ENCODE measurements around the gene HOXB4.

The HOXB4 gene

DNA sequence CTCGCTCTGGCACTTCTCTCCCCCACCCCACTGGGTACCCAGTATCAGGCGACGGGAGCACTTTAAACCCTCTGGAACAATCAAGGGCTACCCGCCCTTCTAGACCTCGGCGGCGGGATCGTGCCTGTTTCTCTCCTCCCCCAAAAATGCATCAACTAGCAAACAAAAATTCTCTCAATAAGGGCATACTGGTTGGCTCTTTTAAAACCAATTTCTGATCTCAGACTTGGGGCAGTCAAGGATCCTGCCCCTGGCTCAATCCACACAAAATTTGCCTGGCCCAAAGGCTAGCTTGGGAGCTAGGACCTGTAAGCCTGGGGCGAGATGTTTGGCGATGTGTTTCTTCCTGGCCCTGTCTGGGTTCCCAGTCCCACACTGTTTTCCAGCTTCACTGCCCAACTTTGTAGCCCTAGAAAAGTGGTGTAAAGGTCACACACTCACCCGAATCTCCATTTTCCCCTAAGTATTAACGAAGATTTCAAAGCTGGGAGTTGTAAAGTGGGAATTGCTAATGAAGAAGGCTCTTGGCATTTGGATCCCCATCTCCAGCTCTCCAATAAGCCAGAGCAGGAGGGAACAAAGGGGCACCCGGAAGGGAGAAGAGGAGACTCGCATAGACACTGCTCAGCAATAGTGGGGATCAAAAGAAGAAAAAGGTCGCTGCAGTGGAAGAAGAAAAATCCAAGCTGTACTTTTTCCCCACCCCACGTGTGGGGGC lies 18.9 kb downstream of the HOXB4 start:
- no peak for DNase-seq (ENCODE audit: low read depth)

GRCh38 chr17:48558831-48559121 lies 19.4 kb downstream of the HOXB4 start:
- no peak for DNase-seq (ENCODE audit: low read depth)

DNA sequence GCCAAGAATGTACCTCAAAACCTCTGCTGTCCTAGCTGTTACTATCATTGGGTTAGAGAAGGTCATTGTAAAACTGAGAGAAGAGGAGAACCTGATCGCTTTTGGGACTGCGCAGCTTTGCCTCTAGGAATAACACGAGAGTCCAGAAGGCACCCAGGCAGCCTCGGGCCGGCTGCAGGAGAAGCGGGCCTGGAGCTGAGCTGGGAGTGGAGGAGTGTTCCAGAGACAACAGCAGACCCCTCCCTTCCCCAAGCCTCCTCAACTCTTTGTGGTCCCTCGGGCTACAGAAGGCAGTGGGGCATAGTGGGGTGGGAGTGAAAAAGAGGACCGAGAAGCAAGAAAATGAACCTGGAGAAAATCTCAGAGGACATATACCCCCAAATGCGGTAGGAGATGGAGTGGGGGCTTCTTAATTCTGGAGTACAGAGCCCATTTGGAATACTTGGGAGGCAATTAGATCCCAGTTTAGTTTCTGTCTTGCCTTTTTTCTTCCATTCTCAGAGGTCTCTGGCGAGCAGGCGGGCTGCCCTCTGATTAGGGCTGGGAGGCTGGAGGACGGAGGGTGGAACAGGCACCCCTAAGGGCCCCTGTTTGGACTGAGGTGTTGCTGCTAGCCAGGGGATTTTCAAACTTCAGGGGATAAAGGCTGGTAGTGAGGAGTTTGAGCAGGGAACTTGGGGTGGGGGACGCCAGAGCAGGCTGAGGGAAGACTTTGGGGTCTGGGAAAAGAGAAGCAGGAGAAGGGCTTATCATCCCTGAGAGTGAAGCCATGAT lies 19.9 kb downstream of the HOXB4 start:
- no peak for DNase-seq (ENCODE audit: low read depth)

DNA sequence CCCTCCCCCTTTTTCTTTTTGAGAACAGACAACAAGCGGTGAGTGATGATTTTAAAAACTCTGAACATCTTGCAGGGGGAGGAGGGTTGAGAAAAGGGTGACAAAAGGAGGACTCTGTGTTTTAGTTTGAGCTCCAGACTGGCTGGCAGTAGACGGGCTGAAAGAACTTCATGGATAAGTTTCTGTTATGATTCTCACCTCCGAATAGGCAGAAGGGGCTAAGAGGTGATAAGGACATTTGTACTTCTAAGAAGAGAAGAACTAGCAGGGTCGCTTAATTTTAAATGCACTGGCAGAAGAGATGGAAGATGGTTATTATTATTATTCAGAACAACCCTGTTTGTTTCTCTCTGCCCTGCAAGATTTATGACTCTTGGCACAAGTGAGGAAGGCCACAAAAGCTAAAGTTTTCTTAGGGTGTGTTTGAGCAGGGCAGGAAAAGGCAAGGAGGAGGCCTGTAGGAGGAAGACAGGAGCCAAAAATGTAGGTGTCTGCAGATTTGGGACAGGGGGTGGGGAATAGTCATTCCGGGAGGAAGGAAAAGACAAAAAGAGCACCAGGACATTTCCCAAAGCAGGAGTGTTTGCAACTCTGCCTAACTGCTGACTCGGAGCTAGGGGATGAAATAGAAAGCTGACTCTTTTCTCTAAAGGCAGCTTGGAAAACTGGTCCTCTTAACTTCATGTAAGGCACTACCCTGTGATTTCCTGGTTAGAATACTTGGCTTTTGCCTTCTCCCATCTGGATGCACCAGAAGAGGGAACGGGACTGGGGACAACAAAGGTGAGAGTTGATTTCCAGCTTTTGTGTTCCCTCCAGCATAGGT lies 21.4 kb downstream of the HOXB4 start:
- no peak for DNase-seq (ENCODE audit: low read depth)

GRCh38 chr17:48556229-48556575 lies 21.9 kb downstream of the HOXB4 start:
- no peak for DNase-seq (ENCODE audit: low read depth)

GRCh38 chr17:48555258-48556228 lies 22.6 kb downstream of the HOXB4 start:
- peak; percentile 85 for DNase-seq (ENCODE audit: low read depth)

DNA sequence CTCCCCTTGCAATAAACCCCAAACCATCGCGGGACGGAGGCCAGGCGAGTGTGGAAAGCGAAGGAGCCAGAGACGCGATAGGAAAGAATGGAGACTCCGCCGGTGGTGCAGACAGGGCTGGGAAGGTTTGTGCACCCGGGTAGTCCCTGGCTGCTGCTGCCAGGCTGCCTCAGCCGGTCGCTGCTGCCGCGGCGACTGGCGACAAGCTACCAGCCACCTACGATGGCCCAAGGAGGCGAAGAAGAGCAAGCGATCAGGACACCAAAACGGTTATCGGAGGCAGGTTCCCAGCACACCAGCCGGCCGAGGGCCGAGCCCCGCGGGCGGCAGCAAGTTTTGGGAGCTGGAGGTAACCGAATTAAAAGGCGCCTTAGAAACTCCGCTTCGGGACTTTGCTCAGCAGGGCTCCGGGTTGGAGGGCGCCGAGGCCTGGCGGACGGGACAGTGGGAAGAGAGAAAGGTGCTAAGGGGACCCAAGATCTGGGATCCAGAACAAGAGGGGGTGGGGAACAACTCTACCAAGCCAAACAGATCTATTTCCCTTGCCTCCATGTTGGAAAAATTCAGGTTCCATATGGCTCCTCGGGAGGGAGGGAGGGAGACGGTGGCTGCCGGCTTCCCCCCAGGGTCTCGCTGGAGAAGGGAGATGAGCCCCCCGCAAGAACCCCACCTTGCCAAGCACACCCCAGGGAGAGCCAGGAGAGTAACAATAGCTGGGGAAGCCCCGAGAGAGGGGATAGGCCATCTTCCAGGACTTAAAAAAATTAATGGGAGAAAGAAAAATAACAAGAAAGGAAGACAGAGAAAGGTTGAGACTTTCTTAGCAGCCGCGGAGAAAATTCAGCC lies 23.5 kb downstream of the HOXB4 start:
- no peak for DNase-seq (ENCODE audit: low read depth)

DNA sequence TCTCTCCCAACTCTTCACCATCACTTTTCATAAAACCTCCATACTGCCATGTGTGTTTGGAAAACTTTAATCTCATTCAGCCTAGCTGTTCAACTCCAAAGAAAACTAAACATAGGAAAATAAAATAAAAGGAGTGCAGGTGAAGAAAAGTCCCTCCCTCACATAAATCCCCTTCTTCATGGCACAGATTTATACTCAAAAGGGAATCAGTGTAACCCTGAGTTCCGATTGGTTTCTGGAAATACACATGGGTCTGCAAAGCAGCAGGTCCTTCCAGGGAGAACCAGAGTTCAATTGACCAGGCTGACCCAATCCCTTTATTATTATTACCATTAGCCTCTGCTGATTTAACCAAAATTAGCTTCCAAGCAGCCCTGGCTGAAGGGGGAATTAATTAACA lies 24.3 kb downstream of the HOXB4 start:
- DNase-seq (ENCODE audit: low read depth), result no peak

DNA sequence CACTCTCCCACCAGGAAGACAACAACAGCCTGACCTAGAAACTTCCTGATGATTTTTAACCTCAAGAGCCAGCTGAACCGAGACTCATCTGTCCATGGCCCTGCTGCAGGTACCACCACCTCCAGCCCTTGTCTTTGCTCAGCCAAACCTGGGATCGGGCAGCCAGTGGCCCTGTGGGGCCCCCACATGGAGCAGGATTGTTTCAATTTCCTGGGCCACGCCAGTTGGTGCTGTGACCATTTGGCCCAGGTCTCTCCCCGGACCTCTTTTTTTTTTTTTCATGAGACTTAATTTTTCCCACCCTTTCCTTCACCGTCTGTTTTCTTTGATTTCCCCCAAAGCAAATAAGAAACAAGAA lies 25.0 kb downstream of the HOXB4 start:
- no peak for DNase-seq (ENCODE audit: low read depth)

DNA sequence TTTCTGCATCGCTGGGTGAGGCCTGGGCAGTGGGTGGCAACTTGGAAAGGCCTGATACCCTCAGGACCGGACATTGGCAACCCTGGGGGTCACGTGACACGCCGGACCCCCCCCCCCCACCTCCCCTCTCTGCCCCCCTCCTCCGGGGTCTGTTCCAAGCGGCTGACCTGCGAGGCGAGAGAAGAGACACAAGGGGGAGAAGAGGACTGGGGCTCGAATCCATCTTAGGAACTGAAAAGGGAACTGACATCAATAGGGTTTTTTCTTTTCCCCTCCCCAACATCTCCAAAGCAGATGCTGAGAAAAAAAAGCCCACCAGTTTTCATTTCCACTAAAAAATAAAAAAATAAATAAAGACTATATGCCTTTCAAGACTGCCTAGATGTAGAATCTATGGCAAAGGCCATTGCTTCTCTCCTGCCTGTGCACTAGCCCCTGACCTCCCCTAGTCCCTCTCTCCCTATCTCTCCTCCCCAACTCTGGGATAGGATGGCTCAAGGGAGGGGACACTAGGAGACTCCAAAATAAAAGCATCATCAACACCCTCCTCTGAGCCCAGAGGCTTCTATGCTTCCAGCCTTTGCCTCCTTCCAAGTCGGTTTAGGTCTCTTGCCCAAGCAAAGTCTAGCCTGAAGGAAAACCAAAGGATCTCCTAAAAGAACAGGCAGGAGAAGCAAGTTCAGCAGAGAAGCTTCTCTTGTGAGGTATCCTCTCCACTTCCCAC lies 25.5 kb downstream of the HOXB4 start:
- DNase-seq (ENCODE audit: low read depth), result no peak

GRCh38 chr17:48551596-48552465 lies 26.3 kb downstream of the HOXB4 start:
- DNase-seq (ENCODE audit: low read depth), result no peak

DNA sequence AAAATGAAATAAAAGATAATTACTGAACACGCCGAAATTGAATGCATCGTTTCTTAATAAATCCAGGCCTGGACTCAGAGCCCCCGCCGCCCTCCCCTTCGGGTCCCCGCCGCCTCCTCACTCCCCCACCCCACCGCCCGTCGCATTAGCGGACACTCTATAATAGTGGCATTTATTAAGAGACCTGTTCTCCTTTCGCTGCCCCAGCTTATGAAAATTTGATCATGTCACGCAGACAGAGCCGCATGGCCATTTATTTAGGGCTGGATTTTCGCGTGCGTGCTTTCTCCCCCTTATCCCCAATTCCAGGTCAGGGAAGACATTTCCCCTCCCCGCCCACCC lies 27.0 kb downstream of the HOXB4 start:
- DNase-seq (ENCODE audit: low read depth), result no peak

DNA sequence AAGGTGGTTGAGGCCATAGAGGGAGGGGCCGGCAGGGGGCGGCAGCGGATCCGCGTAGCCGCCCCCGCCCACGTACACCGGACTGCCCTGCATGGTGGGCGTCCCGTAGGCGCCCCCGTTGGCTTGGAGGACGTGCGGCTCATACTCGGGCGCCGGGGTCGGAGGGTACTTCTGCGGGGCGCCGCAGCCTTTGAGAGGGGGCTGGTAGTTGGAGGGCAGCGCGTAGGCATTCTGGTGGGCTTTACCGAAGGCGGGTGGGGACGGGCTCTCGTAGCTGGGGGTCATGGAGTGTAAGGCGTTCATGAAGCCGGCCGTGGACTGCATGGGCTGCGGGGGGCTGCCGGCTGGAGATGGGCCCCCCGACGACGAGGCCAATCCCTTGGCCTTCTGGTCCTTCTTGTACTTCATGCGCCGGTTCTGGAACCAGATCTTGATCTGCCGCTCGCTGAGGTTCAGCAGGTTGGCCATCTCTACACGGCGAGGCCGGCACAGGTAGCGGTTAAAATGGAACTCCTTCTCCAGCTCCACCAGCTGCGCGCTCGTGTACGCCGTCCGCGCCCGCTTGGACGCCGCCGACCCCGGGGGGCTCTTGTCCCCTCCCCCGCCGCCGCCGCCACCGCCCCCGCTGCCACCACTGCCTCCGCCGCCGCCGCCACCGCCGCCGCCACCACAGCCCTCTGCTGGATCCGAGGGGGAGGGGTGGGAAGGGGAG lies 27.5 kb downstream of the HOXB4 start:
- DNase-seq (ENCODE audit: low read depth), result no peak

DNA sequence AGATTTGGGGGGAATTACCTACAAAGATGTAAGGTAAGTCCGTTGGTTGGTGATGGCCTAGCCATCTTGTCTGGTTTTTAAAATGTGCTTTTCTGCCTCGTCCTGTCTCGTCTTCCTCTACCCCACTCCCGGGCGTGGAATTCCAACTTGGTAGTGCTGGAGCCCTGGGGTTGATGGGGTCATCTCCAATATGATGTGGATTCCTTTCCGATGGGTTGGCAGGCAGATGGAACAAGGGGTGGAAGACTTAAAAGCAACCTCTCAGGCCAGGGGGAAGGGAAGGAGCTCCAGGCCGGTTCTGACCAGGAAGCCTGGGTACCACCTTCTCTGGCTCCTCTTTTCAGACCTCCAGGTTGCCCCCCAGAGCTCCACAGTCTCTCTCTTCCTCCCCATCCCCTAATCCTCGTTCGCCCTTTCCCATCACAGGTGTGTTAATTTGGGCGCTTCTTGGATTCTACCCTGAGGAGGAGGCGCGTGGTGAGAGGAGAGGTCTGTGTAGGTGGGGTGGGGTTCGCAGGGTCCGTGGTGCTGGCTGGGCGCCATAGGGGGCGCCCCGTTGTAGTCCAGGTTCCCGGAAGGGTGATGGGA lies 28.1 kb downstream of the HOXB4 start:
- no peak for DNase-seq (ENCODE audit: low read depth)

- no peak for DNase-seq (ENCODE audit: low read depth)
Observed at GRCh38 chr17:48549281-48549630, 28.9 kb downstream of the HOXB4 start.

- DNase-seq (ENCODE audit: low read depth), result no peak
Observed at GRCh38 chr17:48548523-48549280, 29.4 kb downstream of the HOXB4 start.

DNA sequence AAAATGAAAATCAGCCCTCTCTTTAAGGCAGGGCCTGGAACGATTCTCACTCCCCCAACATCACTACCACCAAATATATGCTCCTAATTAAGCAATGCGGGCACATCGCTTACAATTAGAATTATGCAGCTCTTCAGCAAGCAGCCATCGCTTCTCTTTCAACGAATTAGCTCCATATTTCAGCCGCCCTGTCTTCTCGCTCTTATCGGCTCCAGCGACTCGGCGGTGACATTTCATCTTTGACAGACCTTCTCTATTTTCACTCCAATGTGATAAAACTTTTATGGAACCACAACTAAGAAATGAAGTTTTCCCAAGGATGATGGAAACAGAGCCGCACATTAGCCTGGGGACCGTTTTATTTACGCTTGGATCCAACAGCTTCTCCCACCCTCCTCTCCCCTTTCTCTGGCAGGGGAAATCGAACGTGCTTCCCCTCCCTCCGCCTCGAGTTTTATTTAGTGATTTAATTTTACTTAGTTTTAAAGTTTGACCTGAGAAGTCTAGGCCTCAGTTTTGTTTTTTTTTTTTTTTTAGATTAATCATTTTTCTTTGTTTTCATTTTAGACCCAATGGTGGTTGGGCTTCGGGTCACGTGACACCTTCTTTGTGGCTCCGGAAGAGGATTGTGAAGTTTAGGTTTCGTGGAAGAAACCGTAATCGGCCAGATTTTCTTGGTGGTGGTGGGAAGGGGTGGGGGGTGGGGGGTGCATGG lies 30.2 kb downstream of the HOXB4 start:
- DNase-seq (ENCODE audit: low read depth), result no peak

Measured in GM04504 (cell line).